ENCODE measurements around the gene NDFIP2. TPM values are rescaled to one million over a fixed set of nuclear protein-coding genes. Genes with fewer than 3 reads are reported as not detected.

NDFIP2 gene
- total RNA-seq, 1 donor from 2014 or later, result 40.0 TPM

DNA sequence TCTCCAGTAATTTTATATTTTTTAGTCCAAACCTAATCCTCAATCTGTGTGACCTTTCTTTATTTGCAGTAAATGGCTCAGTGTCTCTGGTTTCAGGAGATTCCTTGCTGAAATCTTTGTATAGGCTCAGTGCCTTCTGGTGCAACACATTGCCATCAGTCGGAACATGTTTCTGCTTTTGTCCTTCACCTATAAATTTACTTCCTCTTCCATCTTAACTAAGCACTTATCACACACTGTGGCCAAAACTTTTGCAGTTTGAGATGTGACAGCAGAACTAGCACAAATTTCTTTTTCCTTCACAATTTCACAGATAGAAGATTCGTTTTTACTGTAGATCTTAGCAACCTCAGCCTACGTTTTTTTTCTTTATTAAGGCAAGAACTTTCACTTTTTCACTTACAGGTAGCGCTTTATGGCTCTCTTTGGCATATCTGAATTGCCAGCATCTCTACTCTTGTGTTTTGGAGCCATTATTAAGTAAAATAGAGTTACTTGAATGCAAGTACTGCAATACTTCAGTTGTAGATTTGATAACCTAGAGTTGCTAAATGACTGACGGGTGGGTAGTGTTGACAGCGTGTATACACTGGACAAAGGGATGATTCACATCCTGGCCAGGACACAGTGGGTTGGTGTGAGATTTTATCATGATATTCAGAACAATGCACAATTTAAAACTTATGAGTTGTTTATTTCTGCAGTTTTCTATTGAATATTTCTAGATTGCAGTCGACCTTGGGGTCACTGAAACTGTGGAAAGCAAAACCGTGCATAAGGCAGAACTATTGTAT lies 44.3 kb downstream of the NDFIP2 start:
- Mint-ChIP-seq H3K4me1 (no peaks in the 10 kb centered on the region), H3K4me3 (no peak overlapping the region), H3K27me3 (ENCODE audit: low read depth) (no peaks in the 10 kb centered on the region), H3K36me3 (peaks cover 7% of the 10 kb centered on the region), H3K27ac (no peak overlapping the region), H3K9me3 (peaks cover 3% of the 10 kb centered on the region)
- TF ChIP-seq, protein P1, sequence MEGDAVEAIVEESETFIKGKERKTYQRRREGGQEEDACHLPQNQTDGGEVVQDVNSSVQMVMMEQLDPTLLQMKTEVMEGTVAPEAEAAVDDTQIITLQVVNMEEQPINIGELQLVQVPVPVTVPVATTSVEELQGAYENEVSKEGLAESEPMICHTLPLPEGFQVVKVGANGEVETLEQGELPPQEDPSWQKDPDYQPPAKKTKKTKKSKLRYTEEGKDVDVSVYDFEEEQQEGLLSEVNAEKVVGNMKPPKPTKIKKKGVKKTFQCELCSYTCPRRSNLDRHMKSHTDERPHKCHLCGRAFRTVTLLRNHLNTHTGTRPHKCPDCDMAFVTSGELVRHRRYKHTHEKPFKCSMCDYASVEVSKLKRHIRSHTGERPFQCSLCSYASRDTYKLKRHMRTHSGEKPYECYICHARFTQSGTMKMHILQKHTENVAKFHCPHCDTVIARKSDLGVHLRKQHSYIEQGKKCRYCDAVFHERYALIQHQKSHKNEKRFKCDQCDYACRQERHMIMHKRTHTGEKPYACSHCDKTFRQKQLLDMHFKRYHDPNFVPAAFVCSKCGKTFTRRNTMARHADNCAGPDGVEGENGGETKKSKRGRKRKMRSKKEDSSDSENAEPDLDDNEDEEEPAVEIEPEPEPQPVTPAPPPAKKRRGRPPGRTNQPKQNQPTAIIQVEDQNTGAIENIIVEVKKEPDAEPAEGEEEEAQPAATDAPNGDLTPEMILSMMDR (IDR thresholded peaks at IDR 0.05; ENCODE audit: unreplicated experiment), result no peak
- DNase-seq (ENCODE audit: low spot score in 2 of 2, unreplicated experiment in 2 of 2), result no peak

DNA sequence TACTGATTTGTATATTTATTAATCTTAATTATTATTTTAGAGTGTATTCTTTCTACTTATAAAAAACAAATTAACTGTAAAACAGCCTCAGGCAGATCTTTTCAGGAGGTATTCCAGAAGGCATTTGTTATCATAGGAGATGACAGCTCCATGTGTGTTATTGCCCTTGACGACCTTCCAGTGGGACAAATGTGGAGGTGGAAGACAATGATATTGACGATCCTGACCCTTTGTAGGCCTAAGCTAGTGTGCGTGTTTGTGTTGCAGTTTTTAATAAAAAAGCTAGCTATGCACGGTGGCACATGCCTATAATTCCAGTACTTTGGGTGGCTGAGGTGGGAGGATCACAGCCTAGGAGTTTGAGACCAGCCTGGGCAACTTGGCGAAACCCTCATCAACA lies 46.7 kb downstream of the NDFIP2 start:
- no peaks in the 10 kb centered on the region for H3K4me1 Mint-ChIP-seq
- peaks cover 7% of the 10 kb centered on the region for H3K36me3 Mint-ChIP-seq
- no peak overlapping the region for H3K4me3 Mint-ChIP-seq
- no peaks in the 10 kb centered on the region for H3K9me3 Mint-ChIP-seq
- H3K27ac Mint-ChIP-seq, result no peak overlapping the region
- no peaks in the 10 kb centered on the region for H3K27me3 Mint-ChIP-seq (ENCODE audit: low read depth)
- TF ChIP-seq, protein P1 (IDR thresholded peaks at IDR 0.05; ENCODE audit: unreplicated experiment), result no peak
- no peak for DNase-seq (ENCODE audit: low spot score in 2 of 2, unreplicated experiment in 2 of 2)

DNA sequence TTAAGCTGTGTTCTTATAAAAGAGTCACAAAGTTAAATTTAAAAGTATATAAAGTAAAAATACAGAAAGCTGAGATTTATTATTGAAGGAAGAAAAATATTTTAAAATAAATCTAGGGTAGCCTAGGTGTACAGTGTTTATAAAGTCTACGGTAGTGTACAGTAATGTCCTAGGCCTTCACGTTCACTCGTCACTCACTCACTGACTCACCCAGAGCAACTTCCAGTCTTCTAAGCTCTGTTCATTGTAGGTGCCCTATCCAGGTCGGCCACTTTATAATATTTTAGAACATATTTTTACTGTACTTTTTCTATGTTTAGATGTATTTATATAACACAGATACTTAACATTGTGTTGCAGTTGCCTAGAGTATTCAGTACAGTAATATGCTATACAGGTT lies 47.4 kb downstream of the NDFIP2 start:
- no peak overlapping the region for H3K27ac Mint-ChIP-seq
- H3K4me3 Mint-ChIP-seq, result no peak overlapping the region
- TF ChIP-seq, protein P1 (IDR thresholded peaks at IDR 0.05; ENCODE audit: unreplicated experiment), result no peak
- no peaks in the 10 kb centered on the region for H3K9me3 Mint-ChIP-seq
- H3K36me3 Mint-ChIP-seq, result peaks cover 3% of the 10 kb centered on the region
- no peak for DNase-seq (ENCODE audit: low spot score in 2 of 2, unreplicated experiment in 2 of 2)
- H3K27me3 Mint-ChIP-seq (ENCODE audit: low read depth), result no peaks in the 10 kb centered on the region
- H3K4me1 Mint-ChIP-seq, result no peaks in the 10 kb centered on the region

DNA sequence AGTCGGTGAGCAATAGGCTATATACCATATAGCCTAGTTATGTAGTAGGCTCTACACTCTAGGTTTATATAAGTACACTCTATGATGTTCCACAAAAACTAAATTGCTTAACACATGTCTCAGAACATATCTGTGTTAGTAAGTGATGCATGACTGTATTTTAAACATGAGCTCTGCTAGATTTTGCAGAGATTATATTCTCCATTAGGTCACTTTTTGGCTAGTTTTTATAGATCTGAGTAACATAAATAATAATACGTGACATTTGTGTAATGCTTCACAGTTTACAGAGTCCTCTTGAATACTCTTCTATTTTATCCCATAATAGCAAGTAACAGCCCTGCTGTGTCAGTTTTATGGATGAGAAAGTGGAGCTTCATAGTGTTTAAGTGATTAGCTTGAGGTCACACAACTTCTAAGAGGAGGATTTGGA lies 47.8 kb downstream of the NDFIP2 start:
- H3K36me3 Mint-ChIP-seq, result peaks cover 6% of the 10 kb centered on the region
- no peaks in the 10 kb centered on the region for H3K4me1 Mint-ChIP-seq

DNA sequence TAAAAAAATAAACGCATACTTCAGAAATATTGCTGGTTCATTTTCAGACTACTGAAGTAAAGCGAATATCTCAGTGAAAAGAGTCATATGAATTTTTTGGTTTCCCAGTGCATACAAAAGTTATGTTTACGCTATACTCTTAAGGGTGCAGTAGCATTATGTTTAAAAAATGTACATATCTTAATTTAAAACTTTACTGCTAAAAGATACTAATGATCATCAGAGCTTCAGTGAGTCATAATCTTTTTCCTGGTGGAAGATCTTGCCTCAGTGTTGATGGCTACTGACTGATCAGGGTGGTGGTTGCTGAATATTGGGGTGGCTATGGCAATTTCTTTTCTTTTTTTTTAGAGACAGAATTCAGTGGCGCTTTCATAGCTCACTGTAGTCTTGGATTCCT lies 48.9 kb downstream of the NDFIP2 start:
- peaks cover 6% of the 10 kb centered on the region for H3K4me1 Mint-ChIP-seq
- TF ChIP-seq, protein P1 (IDR thresholded peaks at IDR 0.05; ENCODE audit: unreplicated experiment), result no peak
- no peak overlapping the region for H3K4me3 Mint-ChIP-seq
- no peak for DNase-seq (ENCODE audit: low spot score in 2 of 2, unreplicated experiment in 2 of 2)
- H3K36me3 Mint-ChIP-seq, result peaks cover 8% of the 10 kb centered on the region
- no peak overlapping the region for H3K27ac Mint-ChIP-seq
- no peaks in the 10 kb centered on the region for H3K27me3 Mint-ChIP-seq (ENCODE audit: low read depth)
- H3K9me3 Mint-ChIP-seq, result no peaks in the 10 kb centered on the region

More for the DNA sequence above, 47.8 kb downstream of the NDFIP2 start:
- H3K27ac Mint-ChIP-seq, result peak overlapping the region; percentile 38
- DNase-seq (ENCODE audit: low spot score in 2 of 2, unreplicated experiment in 2 of 2), result no peak
- no peaks in the 10 kb centered on the region for H3K9me3 Mint-ChIP-seq
- TF ChIP-seq, protein P1 (IDR thresholded peaks at IDR 0.05; ENCODE audit: unreplicated experiment), result no peak
- no peak overlapping the region for H3K4me3 Mint-ChIP-seq
- no peaks in the 10 kb centered on the region for H3K27me3 Mint-ChIP-seq (ENCODE audit: low read depth)

Data from mesothelial cell of epicardium (in vitro differentiated cells).